22Rv1 (cell line): ENCODE results near the gene LRRC70.

Experiments
- ZFX ChIP-seq: fragments of 450-650 bp; IDR thresholded peaks from 2 replicates; pipeline ENCODE4 v1.6.1; 2017; ENCODE audit warnings: antibody characterized with exemption, borderline replicate concordance
- TF ChIP-seq, protein P1 (sequence below): fragments of 450-650 bp; IDR thresholded peaks from 2 replicates; pipeline ENCODE4 v1.5.1; 2017; ENCODE audit warnings: mild to moderate bottlenecking

DNA sequence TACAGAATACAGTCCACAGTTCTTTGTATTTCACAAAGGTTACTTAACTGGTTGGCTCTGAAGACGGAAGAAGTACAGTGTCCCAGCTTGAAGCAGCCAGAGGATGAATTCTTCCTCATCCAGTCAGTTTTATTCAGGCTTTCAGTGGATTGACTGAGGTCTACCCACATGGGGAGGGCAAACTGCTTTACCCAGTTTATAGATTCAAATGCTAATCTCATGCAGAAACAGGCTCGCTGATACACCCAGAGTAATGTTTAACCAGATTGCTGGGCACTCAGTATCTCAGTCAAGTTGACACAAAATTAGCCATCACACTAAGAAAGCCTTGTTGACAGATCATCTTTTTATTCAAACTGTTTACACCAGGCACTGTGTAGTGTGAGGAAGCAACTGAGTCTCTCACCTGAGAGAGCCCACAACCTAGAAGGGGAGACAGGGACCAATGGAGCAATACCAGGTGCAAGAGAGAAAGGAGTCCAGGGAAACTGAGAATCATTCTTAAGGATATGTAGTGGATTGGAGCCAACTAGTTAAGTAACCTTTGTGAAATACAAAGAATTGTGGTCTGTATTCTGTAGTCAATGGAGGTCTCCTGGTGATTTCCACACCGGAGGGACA, 15.9 kb downstream of the LRRC70 start:
- TF ChIP-seq, protein P1, sequence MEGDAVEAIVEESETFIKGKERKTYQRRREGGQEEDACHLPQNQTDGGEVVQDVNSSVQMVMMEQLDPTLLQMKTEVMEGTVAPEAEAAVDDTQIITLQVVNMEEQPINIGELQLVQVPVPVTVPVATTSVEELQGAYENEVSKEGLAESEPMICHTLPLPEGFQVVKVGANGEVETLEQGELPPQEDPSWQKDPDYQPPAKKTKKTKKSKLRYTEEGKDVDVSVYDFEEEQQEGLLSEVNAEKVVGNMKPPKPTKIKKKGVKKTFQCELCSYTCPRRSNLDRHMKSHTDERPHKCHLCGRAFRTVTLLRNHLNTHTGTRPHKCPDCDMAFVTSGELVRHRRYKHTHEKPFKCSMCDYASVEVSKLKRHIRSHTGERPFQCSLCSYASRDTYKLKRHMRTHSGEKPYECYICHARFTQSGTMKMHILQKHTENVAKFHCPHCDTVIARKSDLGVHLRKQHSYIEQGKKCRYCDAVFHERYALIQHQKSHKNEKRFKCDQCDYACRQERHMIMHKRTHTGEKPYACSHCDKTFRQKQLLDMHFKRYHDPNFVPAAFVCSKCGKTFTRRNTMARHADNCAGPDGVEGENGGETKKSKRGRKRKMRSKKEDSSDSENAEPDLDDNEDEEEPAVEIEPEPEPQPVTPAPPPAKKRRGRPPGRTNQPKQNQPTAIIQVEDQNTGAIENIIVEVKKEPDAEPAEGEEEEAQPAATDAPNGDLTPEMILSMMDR, result no peak
- TF ChIP-seq ZFX, result no peak
